H9 (cell line): Measurements from ENCODE around the gene GABRB3. TPM values are rescaled to one million over a fixed set of nuclear protein-coding genes. Genes with fewer than 3 reads are reported as not detected.

Experiments used
- DNase-seq: peaks from one replicate; pipeline ENCODE4 v3.0.0-alpha.2; 2017
- H2AFZ ChIP-seq: one replicate; pipeline ENCODE4 v1.6.1; 2013; ENCODE audit warnings: mild to moderate bottlenecking, low read length, control low read depth, moderate library complexity
- H2AK5ac ChIP-seq: 2 replicates; pipeline ENCODE4 v1.6.1; 2013; ENCODE audit warnings: low read length, control low read depth, mixed read lengths; ENCODE audit not compliant: insufficient read length
- H2BK120ac ChIP-seq: one replicate; pipeline ENCODE4 v1.6.1; 2013; ENCODE audit warnings: low read depth, mild to moderate bottlenecking, low read length, control low read depth, inconsistent platforms; ENCODE audit not compliant: poor library complexity, severe bottlenecking
- H2BK12ac ChIP-seq: 2 replicates; pipeline ENCODE4 v1.6.1; 2013; ENCODE audit warnings: low read length, control low read depth, mixed read lengths, low read depth; ENCODE audit not compliant: insufficient read length
- H2BK15ac ChIP-seq: 2 replicates; pipeline ENCODE4 v1.6.1; 2013; ENCODE audit warnings: low read depth, low read length, control low read depth
- H2BK20ac ChIP-seq: one replicate; pipeline ENCODE4 v1.6.1; 2013; ENCODE audit warnings: low read depth, mild to moderate bottlenecking, low read length, control low read depth, inconsistent platforms; ENCODE audit not compliant: poor library complexity, severe bottlenecking
- H2BK5ac ChIP-seq: 2 replicates; pipeline ENCODE4 v1.6.1; 2013; ENCODE audit warnings: low read length, control low read depth, mixed read lengths; ENCODE audit not compliant: insufficient read length
- H3K14ac ChIP-seq: 2 replicates; pipeline ENCODE4 v1.6.1; 2013; ENCODE audit warnings: low read length, control low read depth; ENCODE audit not compliant: insufficient read depth
- H3K18ac ChIP-seq: 2 replicates; pipeline ENCODE4 v1.6.1; 2013; ENCODE audit warnings: low read depth, mild to moderate bottlenecking, mixed read lengths, low read length, control low read depth; ENCODE audit not compliant: insufficient read length
- H3K23ac ChIP-seq: 2 replicates; pipeline ENCODE4 v1.6.1; 2013; ENCODE audit warnings: low read length, control low read depth, mixed read lengths, low read depth; ENCODE audit not compliant: insufficient read length
- H3K23me2 ChIP-seq: 2 replicates; pipeline ENCODE4 v1.6.1; 2013; ENCODE audit warnings: low read depth, mild to moderate bottlenecking, mixed read lengths, low read length, control low read depth; ENCODE audit not compliant: insufficient read length, poor library complexity, severe bottlenecking
- H3K27ac ChIP-seq: 2 replicates; pipeline ENCODE4 v1.5.1; 2013; ENCODE audit warnings: low read length, control low read depth, mixed read lengths, low read depth; ENCODE audit not compliant: insufficient read length
- H3K27me3 ChIP-seq: 2 replicates; pipeline ENCODE4 v1.6.1; 2013; ENCODE audit warnings: low read length, control low read depth, inconsistent platforms; ENCODE audit not compliant: insufficient read depth
- H3K4ac ChIP-seq: 2 replicates; pipeline ENCODE4 v1.6.1; 2013; ENCODE audit warnings: low read depth, mild to moderate bottlenecking, control low read depth, inconsistent platforms, low read length, moderate library complexity
- H3K4me1 ChIP-seq: 2 replicates; pipeline ENCODE4 v1.6.1; 2013; ENCODE audit warnings: low read length, control low read depth, inconsistent platforms; ENCODE audit not compliant: insufficient read depth
- H3K4me2 ChIP-seq: 2 replicates; pipeline ENCODE4 v1.6.1; 2013; ENCODE audit warnings: low read length, control low read depth, mixed read lengths; ENCODE audit not compliant: insufficient read length, insufficient read depth
- H3K56ac ChIP-seq: 2 replicates; pipeline ENCODE4 v1.6.1; 2013; ENCODE audit warnings: low read depth, mild to moderate bottlenecking, mixed read lengths, low read length, control low read depth; ENCODE audit not compliant: insufficient read length
- H3K79me1 ChIP-seq: 2 replicates; pipeline ENCODE4 v1.6.1; 2013; ENCODE audit warnings: low read depth, mild to moderate bottlenecking, moderate library complexity, low read length, control low read depth, inconsistent platforms; ENCODE audit not compliant: insufficient read depth, poor library complexity, severe bottlenecking
- H3K79me2 ChIP-seq: 2 replicates; pipeline ENCODE4 v1.6.1; 2013; ENCODE audit warnings: low read length, control low read depth, inconsistent platforms; ENCODE audit not compliant: insufficient read depth
- H3K9ac ChIP-seq: 2 replicates; pipeline ENCODE4 v1.6.1; 2013; ENCODE audit warnings: low read length, control low read depth, mixed read lengths; ENCODE audit not compliant: insufficient read length; ENCODE audit errors: extremely low read depth
- H3K9me3 ChIP-seq: one replicate; pipeline ENCODE4 v1.6.1; 2013; ENCODE audit warnings: low read depth, low read length, inconsistent platforms; ENCODE audit not compliant: control insufficient read depth
- H3T11ph ChIP-seq: one replicate; pipeline ENCODE4 v1.6.1; 2013; ENCODE audit warnings: mild to moderate bottlenecking, low read length, control low read depth, inconsistent platforms
- H4K20me1 ChIP-seq: one replicate; pipeline ENCODE4 v1.6.1; 2013; ENCODE audit not compliant: control insufficient read depth, insufficient read length, insufficient read depth
- H4K5ac ChIP-seq: 2 replicates; pipeline ENCODE4 v1.6.1; 2013; ENCODE audit warnings: low read depth, mild to moderate bottlenecking, mixed read lengths, low read length, control low read depth; ENCODE audit not compliant: insufficient read length
- H4K8ac ChIP-seq: replicated peaks from 2 replicates; pipeline ENCODE4 v1.6.1; 2013; ENCODE audit warnings: low read length, control low read depth, mixed read lengths, low read depth; ENCODE audit not compliant: insufficient read length
- H4K91ac ChIP-seq: 2 replicates; pipeline ENCODE4 v1.6.1; 2013; ENCODE audit warnings: low read depth, mild to moderate bottlenecking, moderate library complexity, mixed read lengths, low read length, control low read depth; ENCODE audit not compliant: insufficient read length
- H3K27ac Mint-ChIP-seq, 3 experiments: 2 replicates in 2 of 3; 3 replicates in 1 of 3; pipeline ENCODE4 v1.8.0; 2020 to 2021; ENCODE audit warnings: mixed read lengths in 3 of 3, mild to moderate bottlenecking in 1 of 3, moderate library complexity in 1 of 3
- H3K27me3 Mint-ChIP-seq: 2 replicates; pipeline ENCODE4 v1.8.0; 2021; ENCODE audit warnings: low read depth, mild to moderate bottlenecking, moderate library complexity, mixed read lengths
- H3K36me3 Mint-ChIP-seq, 3 experiments: 2 replicates in 2 of 3; 3 replicates in 1 of 3; pipeline ENCODE4 v1.8.0; 2020 to 2021; ENCODE audit warnings: low read depth in 3 of 3, mixed read lengths in 3 of 3; ENCODE audit not compliant: insufficient read depth in 1 of 3
- H3K4me1 Mint-ChIP-seq, 2 experiments: 2 replicates each; pipeline ENCODE4 v1.8.0; 2020; ENCODE audit warnings: mixed read lengths in 2 of 2
- H3K4me3 Mint-ChIP-seq, 2 experiments: 2 replicates in 1 of 2; 3 replicates in 1 of 2; pipeline ENCODE4 v1.8.0; 2020 to 2021; ENCODE audit warnings: mild to moderate bottlenecking in 2 of 2, mixed read lengths in 2 of 2, moderate library complexity in 1 of 2
- H3K9me3 Mint-ChIP-seq, 2 experiments: 2 replicates in 1 of 2; 3 replicates in 1 of 2; pipeline ENCODE4 v1.8.0; 2020; ENCODE audit warnings: mild to moderate bottlenecking in 2 of 2, mixed read lengths in 2 of 2, moderate library complexity in 1 of 2
- CTCF ChIP-seq: fragments of 200-600 bp; sonication (generic); conservative IDR thresholded peaks from 3 replicates; pipeline ENCODE4 v1.8.0; 2021; ENCODE audit warnings: antibody characterized with exemption, mild to moderate bottlenecking
- WGBS: extraction: QIAGEN DNeasy Blood & Tissue Kit; methylation state at CpG from one replicate; pipeline ENCODE4 v1.1.7; 2013; ENCODE audit warnings: missing lambda C conversion rate, low lambda C conversion rate, mixed read lengths; ENCODE audit not compliant: insufficient read length; ENCODE audit errors: extremely low coverage; 5-methylcytosine and 5-hydroxymethylcytosine counted together
- total RNA-seq: library from RNA; stranded (reverse); gene quantifications from 2 replicates; pipeline ENCODE4 v1.2.1, GENCODE V29; 2021

Gene GABRB3
- total RNA-seq, 1 experiment from 2014 or later = 98.2 TPM

- Histone ChIP-seq H3K9ac (no peak overlapping the region), H3K18ac (no peak overlapping the region), H3K79me2 (0 out of 2 replicates have a peak, but pooled peaks cover 2% of the 10 kb centered on the region), H3K56ac (no peak overlapping the region), H3K4ac (no peak overlapping the region), H3K27ac (no peak overlapping the region), H4K8ac (no peak overlapping the region), H4K5ac (no peak overlapping the region), H2BK20ac (no peak overlapping the region), H2BK5ac (no peak overlapping the region), H3K14ac (no peak overlapping the region), H3K4me2 (no peak overlapping the region), H2BK120ac (no peak overlapping the region), H3T11ph (no peak overlapping the region), H3K79me1 (no peaks in the 10 kb centered on the region), H2AFZ (no peak overlapping the region), H2BK15ac (no peak overlapping the region), H3K27me3 (no peaks in the 10 kb centered on the region), H4K91ac (no peak overlapping the region), H3K23ac (no peak overlapping the region), H2BK12ac (no peak overlapping the region), H2AK5ac (no peak overlapping the region), H4K20me1 (no peaks in the 10 kb centered on the region), H3K4me1 (no peaks in the 10 kb centered on the region), H3K23me2 (no peaks in the 10 kb centered on the region), H3K9me3 (no peaks in the 10 kb centered on the region)
- no peak overlapping the region for H3K27ac Mint-ChIP-seq
- DNase-seq = no peak
- WGBS = no CpG with 5 or more reads among the region's 4 CpGs
- H3K27me3 Mint-ChIP-seq = no peaks in the 10 kb centered on the region
- no peaks in the 10 kb centered on the region for H3K9me3 Mint-ChIP-seq
- no peak overlapping the region for H3K4me3 Mint-ChIP-seq
- H3K4me1 Mint-ChIP-seq = peaks cover 5 to 6% of the 10 kb centered on the region in 2 experiments
- H3K36me3 Mint-ChIP-seq = peaks cover 42 to 54% (median 48%) of the 10 kb centered on the region in 3 experiments; a peak in 6 of 7 replicates
- no peak for TF ChIP-seq CTCF
Measured at GRCh38 chr15:26580943-26581342, 191.9 kb downstream of the GABRB3 start.
